ENCODE data around the gene CNRIP1. TPM values are rescaled to one million over a fixed set of nuclear protein-coding genes. Genes with fewer than 3 reads are reported as not detected.

Gene CNRIP1
- total RNA-seq, 1 donor from 2014 or later: 8.8 TPM

GRCh38 chr2:68250196-68250595 lies 69.6 kb downstream of the CNRIP1 start:
- no peak for TF ChIP-seq CTCF (IDR thresholded peaks at IDR 0.05; ENCODE audit: insufficient read depth, low read length, poor library complexity, severe bottlenecking)
- H3K36me3 ChIP-seq (ENCODE audit: control insufficient read depth, insufficient read depth, low read length): no peaks in the 10 kb centered on the region

GRCh38 chr2:68248806-68249205 lies 70.9 kb downstream of the CNRIP1 start:
- Histone ChIP-seq H3K4me3 (ENCODE audit: low read depth, low read length) (no peak overlapping the region), H3K36me3 (ENCODE audit: control insufficient read depth, insufficient read depth, low read length) (no peaks in the 10 kb centered on the region), H3K27me3 (ENCODE audit: control insufficient read depth, insufficient read depth, low read length) (no peaks in the 10 kb centered on the region)
- no peak for TF ChIP-seq CTCF (IDR thresholded peaks at IDR 0.05; ENCODE audit: insufficient read depth, low read length, poor library complexity, severe bottlenecking)
- DNase-seq (ENCODE audit: low read depth): no peak

More at GRCh38 chr2:68250196-68250595, 69.6 kb downstream of the CNRIP1 start:
- H3K27me3 ChIP-seq (ENCODE audit: control insufficient read depth, insufficient read depth, low read length): no peaks in the 10 kb centered on the region
- DNase-seq (ENCODE audit: low read depth): no peak
- H3K4me3 ChIP-seq (ENCODE audit: low read depth, low read length): peak overlapping the region; percentile 98

GRCh38 chr2:68248361-68248760 lies 71.4 kb downstream of the CNRIP1 start:
- no peak for TF ChIP-seq CTCF (IDR thresholded peaks at IDR 0.05; ENCODE audit: insufficient read depth, low read length, poor library complexity, severe bottlenecking)
- no peak for DNase-seq (ENCODE audit: low read depth)
- no peaks in the 10 kb centered on the region for H3K27me3 ChIP-seq (ENCODE audit: control insufficient read depth, insufficient read depth, low read length)
- H3K4me3 ChIP-seq (ENCODE audit: low read depth, low read length): no peak overlapping the region
- H3K36me3 ChIP-seq (ENCODE audit: control insufficient read depth, insufficient read depth, low read length): no peaks in the 10 kb centered on the region

- H3K27me3 ChIP-seq (ENCODE audit: control insufficient read depth, insufficient read depth, low read length): no peaks in the 10 kb centered on the region
- no peaks in the 10 kb centered on the region for H3K36me3 ChIP-seq (ENCODE audit: control insufficient read depth, insufficient read depth, low read length)
- no peak for TF ChIP-seq CTCF (IDR thresholded peaks at IDR 0.05; ENCODE audit: insufficient read depth, low read length, poor library complexity, severe bottlenecking)
- no peak for DNase-seq (ENCODE audit: low read depth)
- H3K4me3 ChIP-seq (ENCODE audit: low read depth, low read length): no peak overlapping the region
These were observed 73.4 kb downstream of the CNRIP1 start for GRCh38 chr2:68246396-68246795.

- Histone ChIP-seq H3K4me3 (ENCODE audit: low read depth, low read length) (no peak overlapping the region), H3K36me3 (ENCODE audit: control insufficient read depth, insufficient read depth, low read length) (no peaks in the 10 kb centered on the region), H3K27me3 (ENCODE audit: control insufficient read depth, insufficient read depth, low read length) (no peaks in the 10 kb centered on the region)
- no peak for DNase-seq (ENCODE audit: low read depth)
- no peak for TF ChIP-seq CTCF (IDR thresholded peaks at IDR 0.05; ENCODE audit: insufficient read depth, low read length, poor library complexity, severe bottlenecking)
These were observed 74.1 kb downstream of the CNRIP1 start for GRCh38 chr2:68245672-68246071.

- Histone ChIP-seq H3K27me3 (ENCODE audit: control insufficient read depth, insufficient read depth, low read length) (no peaks in the 10 kb centered on the region), H3K4me3 (ENCODE audit: low read depth, low read length) (no peak overlapping the region), H3K36me3 (ENCODE audit: control insufficient read depth, insufficient read depth, low read length) (no peaks in the 10 kb centered on the region)
- DNase-seq (ENCODE audit: low read depth): no peak
- TF ChIP-seq CTCF (IDR thresholded peaks at IDR 0.05; ENCODE audit: insufficient read depth, low read length, poor library complexity, severe bottlenecking): no peak
These were observed 74.7 kb downstream of the CNRIP1 start for GRCh38 chr2:68245066-68245465.
